SK-N-SH (cell line): ENCODE measurements around the gene SULT2B1. TPM values are rescaled to one million over a fixed set of nuclear protein-coding genes. Genes with fewer than 3 reads are reported as not detected.

ENCODE experiments used
- CTCF ChIA-PET: fragments of 300-600, 350-600 bp; formaldehyde crosslinking; extraction: SDS; loops from one replicate; lab custom pipeline; 2021; lab: Yijun Ruan, JAX
- POLR2A ChIA-PET: fragments of 350-600 bp; sonication (Branson Sonifier 250); formaldehyde crosslinking; extraction: SDS; loops from one replicate; lab custom pipeline; 2020; ENCODE audit warnings: antibody characterized with exemption, inconsistent platforms; lab: Yijun Ruan, JAX
- DNase-seq: peaks from one replicate; pipeline ENCODE4 v3.0.0; 2012
- H2AFZ ChIP-seq: fragments of 200-600 bp; sonication (generic); 2 replicates; pipeline ENCODE4 v1.8.1; 2016; ENCODE audit warnings: antibody characterized with exemption, mild to moderate bottlenecking, low read depth
- H3F3A ChIP-seq: fragments of 200-600 bp; sonication (generic); replicated peaks from 2 replicates; pipeline ENCODE3; 2016; ENCODE audit warnings: antibody characterized with exemption, mild to moderate bottlenecking; ENCODE audit not compliant: insufficient read depth
- H3K27ac ChIP-seq, 2 experiments: fragments of 200-500 bp in 1 of 2; fragments of 200-600 bp in 1 of 2; sonication (Bioruptor generic) in 1 of 2; sonication (generic), shearing (Covaris generic) in 1 of 2; 2 replicates each; pipeline versions ENCODE4 v1.5.1 to v1.6.1; 2014 to 2016; ENCODE audit warnings: low read depth in 2 of 2, inconsistent platforms in 1 of 2, low read length in 1 of 2, mild to moderate bottlenecking in 1 of 2, mixed read lengths in 1 of 2
- H3K27me3 ChIP-seq: fragments of 200-600 bp; sonication (generic), shearing (Covaris generic); 2 replicates; pipeline ENCODE4 v1.6.1; 2016; ENCODE audit warnings: mixed run types; ENCODE audit not compliant: insufficient read depth
- H3K36me3 ChIP-seq, 2 experiments: fragments of 200-500 bp in 1 of 2; fragments of 200-600 bp in 1 of 2; sonication (Bioruptor generic) in 1 of 2; sonication (generic) in 1 of 2; replicated peaks in 1 of 2; 2 replicates each; pipeline versions ENCODE3 to v1.5.1; 2014 to 2016; ENCODE audit warnings: low read length in 1 of 2, mild to moderate bottlenecking in 1 of 2; ENCODE audit not compliant: insufficient read depth in 2 of 2, control insufficient read depth in 1 of 2
- H3K4me1 ChIP-seq, 2 experiments: fragments of 200-500 bp in 1 of 2; fragments of 200-600 bp in 1 of 2; sonication (Bioruptor generic) in 1 of 2; sonication (generic), shearing (Covaris generic) in 1 of 2; 2 replicates each; pipeline versions ENCODE4 v1.5.1 to v1.6.1; 2014 to 2016; ENCODE audit warnings: low read depth in 1 of 2, low read length in 1 of 2, mixed run types in 1 of 2; ENCODE audit not compliant: insufficient read depth in 2 of 2, control insufficient read depth in 1 of 2
- H3K4me2 ChIP-seq: fragments of 200-600 bp; sonication (generic), shearing (Covaris generic); 2 replicates; pipeline ENCODE4 v1.6.1; 2017; ENCODE audit warnings: mixed run types
- H3K4me3 ChIP-seq, 2 experiments: fragments of 200-500 bp in 1 of 2; fragments of 200-600 bp in 1 of 2; sonication (Bioruptor generic) in 1 of 2; sonication (generic), shearing (Covaris generic) in 1 of 2; 2 replicates each; pipeline versions ENCODE4 v1.5.1 to v1.8.1; 2014 to 2016; ENCODE audit warnings: low read depth in 2 of 2, inconsistent platforms in 1 of 2, low read length in 1 of 2, mild to moderate bottlenecking in 1 of 2, mixed read lengths in 1 of 2, moderate library complexity in 1 of 2
- H3K79me2 ChIP-seq: fragments of 200-600 bp; sonication (generic); 2 replicates; pipeline ENCODE4 v1.8.1; 2017; ENCODE audit warnings: mild to moderate bottlenecking; ENCODE audit not compliant: insufficient read depth
- H3K9ac ChIP-seq: fragments of 200-600 bp; sonication (generic); 2 replicates; pipeline ENCODE4 v1.6.1; 2017; ENCODE audit warnings: mixed run types
- H3K9me2 ChIP-seq: fragments of 200-600 bp; sonication (generic); 2 replicates; pipeline ENCODE4 v1.6.1; 2017; ENCODE audit warnings: mixed run types
- H3K9me3 ChIP-seq: fragments of 200-600 bp; sonication (generic); 2 replicates; pipeline ENCODE4 v1.6.1; 2017; ENCODE audit warnings: mixed run types, mild to moderate bottlenecking, moderate library complexity
- H4K20me1 ChIP-seq: fragments of 200-600 bp; sonication (generic); 2 replicates; pipeline ENCODE4 v1.6.1; 2017; ENCODE audit warnings: mild to moderate bottlenecking, mixed run types; ENCODE audit not compliant: insufficient read depth
- CHD2 ChIP-seq: fragments of 150-350 bp; IDR thresholded peaks from 2 replicates; pipeline ENCODE4 v1.6.1; 2018; ENCODE audit warnings: low read length; ENCODE audit not compliant: partially characterized antibody
- ELF1 ChIP-seq: IDR thresholded peaks from 2 replicates; pipeline ENCODE4 v1.4.0; 2012
- JUND ChIP-seq: IDR thresholded peaks from 2 replicates; pipeline ENCODE4 v1.4.0; 2012
- POLR2AphosphoS5 ChIP-seq: IDR thresholded peaks from 2 replicates; pipeline ENCODE4 v1.6.1; 2012; ENCODE audit warnings: low read depth, low read length
- RAD21 ChIP-seq: IDR thresholded peaks from 2 replicates; pipeline ENCODE4 v1.6.1; 2012; ENCODE audit warnings: mild to moderate bottlenecking, low read length
- RFX5 ChIP-seq: IDR thresholded peaks from 2 replicates; pipeline ENCODE4 v1.6.1; 2012; ENCODE audit warnings: mild to moderate bottlenecking, improper control_type of control experiment, low read length
- RXRA ChIP-seq: IDR thresholded peaks from 2 replicates; pipeline ENCODE4 v1.4.0; 2012; ENCODE audit warnings: low read depth, mild to moderate bottlenecking, borderline replicate concordance
- SMC3 ChIP-seq: IDR thresholded peaks from 2 replicates; pipeline ENCODE4 v1.6.1; 2012; ENCODE audit warnings: low read depth, low read length, improper control_type of control experiment
- TCF12 ChIP-seq: IDR thresholded peaks from 2 replicates; pipeline ENCODE4 v1.4.0; 2012
- TEAD4 ChIP-seq: IDR thresholded peaks from 2 replicates; pipeline ENCODE4 v1.4.0; 2012; ENCODE audit warnings: mild to moderate bottlenecking, borderline replicate concordance; ENCODE audit not compliant: insufficient read depth
- WGBS: methylation state at CpG from one replicate; pipeline ENCODE4 v1.1.6; 2017; ENCODE audit warnings: low lambda C conversion rate; 5-methylcytosine and 5-hydroxymethylcytosine counted together
- polyA plus RNA-seq, 3 experiments: library from polyadenylated mRNA; depleted of rRNA; stranded (reverse); fragments of >200 nt; gene quantifications; 2 replicates each; pipeline ENCODE4 v1.2.3, GENCODE V29; 2012
- TF ChIP-seq, protein P1 (sequence below): fragments of 200-600 bp; sonication (generic); IDR thresholded peaks from 2 replicates; pipeline ENCODE4 v1.6.1; 2017; ENCODE audit warnings: antibody characterized with exemption, mild to moderate bottlenecking, moderate library complexity
- TF ChIP-seq, protein P2 (sequence below): fragments of 150-350 bp; IDR thresholded peaks from 2 replicates; pipeline ENCODE4 v1.6.1; 2016; ENCODE audit warnings: mild to moderate bottlenecking, low read depth, low read length

SULT2B1 gene
- polyA plus RNA-seq, 1 of the 3 experiments (the other 2 are of a cell fraction), result 0.92 TPM

DNA sequence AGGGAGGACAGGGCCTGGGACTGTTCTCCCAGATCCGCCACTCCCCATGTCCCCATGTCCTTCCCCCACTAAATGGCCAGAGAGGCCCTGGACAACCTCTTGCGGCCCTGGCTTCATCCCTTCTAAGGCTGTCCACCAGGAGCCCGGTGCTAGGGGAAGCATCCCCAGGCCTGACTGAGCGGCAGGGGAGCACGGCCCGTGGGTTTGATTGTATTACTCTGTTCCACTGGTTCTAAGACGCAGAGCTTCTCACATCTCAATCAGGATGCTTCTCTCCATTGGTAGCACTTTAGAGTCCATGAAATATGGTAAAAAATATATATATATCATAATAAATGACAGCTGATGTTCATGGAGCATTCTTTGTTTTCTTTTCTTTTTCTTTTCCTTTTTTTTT, 55.4 kb downstream of the SULT2B1 start:
- 93% methylated on average over 7 of the region's 7 CpGs for WGBS
- Histone ChIP-seq H3K4me2 (no peak overlapping the region), H3K4me1 (no peaks in the 10 kb centered on the region), H3K9ac (no peak overlapping the region), H3K9me2 (no peaks in the 10 kb centered on the region), H3K27me3 (no peaks in the 10 kb centered on the region), H3K36me3 (no peaks in the 10 kb centered on the region), H3K79me2 (no peaks in the 10 kb centered on the region), H3K9me3 (no peaks in the 10 kb centered on the region), H3K27ac (no peak overlapping the region), H3F3A (no peaks in the 10 kb centered on the region), H3K4me3 (no peak overlapping the region), H2AFZ (no peak overlapping the region), H4K20me1 (no peaks in the 10 kb centered on the region)
- no peak for DNase-seq
- CTCF ChIA-PET, result interaction anchor here (1.8 to 8.0 kb wide), 6 partner anchors 10 to 129 kb away, joined by 5 to 72 read pairs (median 14); partner anchors contain the start of genes RPL18 and SPHK2
- TF ChIP-seq RXRA (no peak), RFX5 (no peak), JUND (no peak), TCF12 (no peak), POLR2AphosphoS5 (no peak), TEAD4 (no peak), SMC3 (no peak)
- TF ChIP-seq, protein P1, sequence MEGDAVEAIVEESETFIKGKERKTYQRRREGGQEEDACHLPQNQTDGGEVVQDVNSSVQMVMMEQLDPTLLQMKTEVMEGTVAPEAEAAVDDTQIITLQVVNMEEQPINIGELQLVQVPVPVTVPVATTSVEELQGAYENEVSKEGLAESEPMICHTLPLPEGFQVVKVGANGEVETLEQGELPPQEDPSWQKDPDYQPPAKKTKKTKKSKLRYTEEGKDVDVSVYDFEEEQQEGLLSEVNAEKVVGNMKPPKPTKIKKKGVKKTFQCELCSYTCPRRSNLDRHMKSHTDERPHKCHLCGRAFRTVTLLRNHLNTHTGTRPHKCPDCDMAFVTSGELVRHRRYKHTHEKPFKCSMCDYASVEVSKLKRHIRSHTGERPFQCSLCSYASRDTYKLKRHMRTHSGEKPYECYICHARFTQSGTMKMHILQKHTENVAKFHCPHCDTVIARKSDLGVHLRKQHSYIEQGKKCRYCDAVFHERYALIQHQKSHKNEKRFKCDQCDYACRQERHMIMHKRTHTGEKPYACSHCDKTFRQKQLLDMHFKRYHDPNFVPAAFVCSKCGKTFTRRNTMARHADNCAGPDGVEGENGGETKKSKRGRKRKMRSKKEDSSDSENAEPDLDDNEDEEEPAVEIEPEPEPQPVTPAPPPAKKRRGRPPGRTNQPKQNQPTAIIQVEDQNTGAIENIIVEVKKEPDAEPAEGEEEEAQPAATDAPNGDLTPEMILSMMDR, result no peak
- POLR2A ChIA-PET, result interaction anchor here (1.9 to 2.4 kb wide), 2 partner anchors 10 to 12 kb away, joined by 10 to 17 read pairs; partner anchors contain the start of genes RPL18 and SPHK2

DNA sequence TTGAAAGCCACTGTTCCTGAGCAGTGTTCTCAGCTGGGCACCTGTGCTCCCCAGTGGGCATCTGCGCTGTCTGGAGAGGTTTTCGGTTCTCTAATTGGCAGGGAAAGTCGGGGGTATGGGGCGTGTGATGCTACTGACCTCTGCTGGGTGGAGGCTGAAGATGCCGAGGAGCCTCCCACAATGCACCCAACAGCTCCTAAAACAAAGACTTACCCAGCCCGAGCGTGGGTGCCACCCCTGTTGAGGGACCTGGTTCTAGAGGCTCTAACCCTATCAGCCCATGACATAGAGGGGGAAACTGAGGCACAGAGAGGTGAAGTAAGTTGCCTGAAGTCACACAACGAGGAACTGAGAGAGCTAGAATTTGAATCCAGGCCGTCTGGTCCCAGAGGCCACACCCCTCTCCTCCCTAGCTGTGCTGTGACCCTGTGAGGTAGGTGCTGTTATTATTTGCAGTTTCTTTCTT, 56.9 kb downstream of the SULT2B1 start:
- Histone ChIP-seq H3F3A (peaks cover 2% of the 10 kb centered on the region), H3K9me2 (no peaks in the 10 kb centered on the region), H3K79me2 (no peaks in the 10 kb centered on the region), H3K27ac (no peak overlapping the region), H3K27me3 (no peaks in the 10 kb centered on the region), H4K20me1 (no peaks in the 10 kb centered on the region), H3K4me3 (no peak overlapping the region), H3K9ac (no peak overlapping the region), H3K36me3 (no peaks in the 10 kb centered on the region), H3K9me3 (no peaks in the 10 kb centered on the region), H3K4me2 (no peak overlapping the region), H2AFZ (peak overlapping the region; percentile 68; the same call in 1 of the 2 replicates), H3K4me1 (peaks cover 0 to 5% of the 10 kb centered on the region in 2 experiments; a peak in 1 of 4 replicates)
- 46% methylated on average over 8 of the region's 9 CpGs for WGBS
- ChIA-PET POLR2A (interaction anchor here (0.6 to 2.4 kb wide), 4 partner anchors 9 to 36 kb away, joined by 3 to 17 read pairs (median 6); partner anchors contain the start of genes RPL18 and SPHK2), CTCF (interaction anchor here (0.6 to 8.0 kb wide), 23 partner anchors 9 to 294 kb away, joined by 3 to 72 read pairs (median 4); partner anchors contain the start of genes CA11, GRWD1, RPL18 and SPHK2)
- DNase-seq, result peak; percentile 86
- TF ChIP-seq, protein P1, result peak; percentile 64
- TF ChIP-seq SMC3 (peak; percentile 49), ELF1 (no peak), CHD2 (peak; percentile 16), RAD21 (peak; percentile 71)
- TF ChIP-seq, protein P2, sequence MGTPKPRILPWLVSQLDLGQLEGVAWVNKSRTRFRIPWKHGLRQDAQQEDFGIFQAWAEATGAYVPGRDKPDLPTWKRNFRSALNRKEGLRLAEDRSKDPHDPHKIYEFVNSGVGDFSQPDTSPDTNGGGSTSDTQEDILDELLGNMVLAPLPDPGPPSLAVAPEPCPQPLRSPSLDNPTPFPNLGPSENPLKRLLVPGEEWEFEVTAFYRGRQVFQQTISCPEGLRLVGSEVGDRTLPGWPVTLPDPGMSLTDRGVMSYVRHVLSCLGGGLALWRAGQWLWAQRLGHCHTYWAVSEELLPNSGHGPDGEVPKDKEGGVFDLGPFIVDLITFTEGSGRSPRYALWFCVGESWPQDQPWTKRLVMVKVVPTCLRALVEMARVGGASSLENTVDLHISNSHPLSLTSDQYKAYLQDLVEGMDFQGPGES, result no peak
